BJ (cell line): Measurements from ENCODE around the gene TPRX2. TPM values are rescaled to one million over a fixed set of nuclear protein-coding genes. Genes with fewer than 3 reads are reported as not detected.
"Not testable (repeated sequence)": the region's sequence is repeated elsewhere in the genome, so short reads cannot be mapped to it uniquely, and the experiment has no call there.

Source experiments
- CTCF ChIA-PET: fragments of 350-600 bp; formaldehyde crosslinking; extraction: SDS; loops from one replicate; lab custom pipeline; 2021; ENCODE audit warnings: antibody characterized with exemption, inconsistent platforms; lab: Yijun Ruan, JAX
- POLR2A ChIA-PET: fragments of 300-600 bp; sonication (Branson Sonifier 250); formaldehyde crosslinking; extraction: SDS; loops from one replicate; lab custom pipeline; 2021; ENCODE audit warnings: antibody characterized with exemption; lab: Charles Lee
- DNase-seq: peaks from one replicate; pipeline ENCODE4 v3.0.0-alpha.2; 2011; ENCODE audit warnings: low read depth
- H3K27me3 ChIP-seq: 2 replicates; pipeline ENCODE4 v1.6.0; 2011; ENCODE audit warnings: low read length; ENCODE audit not compliant: control insufficient read depth, insufficient read depth
- H3K36me3 ChIP-seq: 2 replicates; pipeline ENCODE4 v1.5.1; 2011; ENCODE audit warnings: low read length; ENCODE audit not compliant: control insufficient read depth, insufficient read depth
- H3K4me3 ChIP-seq: 2 replicates; pipeline ENCODE4 v1.5.1; 2011; ENCODE audit warnings: low read depth, mild to moderate bottlenecking, control low read depth, low read length
- CTCF ChIP-seq: IDR thresholded peaks from 2 replicates; pipeline ENCODE4 v1.5.1; 2011; ENCODE audit warnings: low read depth, mild to moderate bottlenecking, control low read depth, inconsistent platforms, low read length, moderate library complexity; ENCODE audit not compliant: insufficient read depth
- polyA plus RNA-seq: library from polyadenylated mRNA; depleted of rRNA; stranded (reverse); fragments of >200 nt; gene quantifications from 2 replicates; pipeline ENCODE4 v1.2.3, GENCODE V29; 2011

TPRX2 gene
- polyA plus RNA-seq, 1 experiment = not detected

GRCh38 chr19:47861630-47862029 is 2.6 kb downstream of the TPRX2 start:
- ChIA-PET CTCF (interaction anchor here (1.2 kb wide), 1 partner anchor 71 kb away, joined by 3 read pairs; no protein-coding TSS in a partner anchor), POLR2A (no interaction called here)
- no peak overlapping the region for H3K4me3 ChIP-seq
- no peak for DNase-seq
- TF ChIP-seq CTCF = no peak
- H3K36me3 ChIP-seq = no peaks in the 10 kb centered on the region
- no peaks in the 10 kb centered on the region for H3K27me3 ChIP-seq

- H3K36me3 ChIP-seq = no peaks in the 10 kb centered on the region
- H3K27me3 ChIP-seq = no peaks in the 10 kb centered on the region
- no peak for DNase-seq
- peak; percentile 99 for TF ChIP-seq CTCF
- ChIA-PET POLR2A (no interaction called here), CTCF (interaction anchor here (0.7 to 3.8 kb wide), 18 partner anchors 9 to 98 kb away, joined by 3 to 18 read pairs (median 6); no protein-coding TSS in a partner anchor)
- H3K4me3 ChIP-seq = no peak overlapping the region
Measured at GRCh38 chr19:47863514-47863936, 4.5 kb downstream of the TPRX2 start.

GRCh38 chr19:47865166-47865565 is 6.1 kb downstream of the TPRX2 start:
- no peak for DNase-seq
- TF ChIP-seq CTCF = no peak
- CTCF ChIA-PET = interaction anchor here (0.7 to 3.8 kb wide), 9 partner anchors 9 to 152 kb away, joined by 3 to 18 read pairs (median 10); no protein-coding TSS in a partner anchor
- no peak overlapping the region for H3K4me3 ChIP-seq
- H3K36me3 ChIP-seq = no peaks in the 10 kb centered on the region
- H3K27me3 ChIP-seq = no peaks in the 10 kb centered on the region
- POLR2A ChIA-PET = no interaction called here

- Histone ChIP-seq H3K4me3 (no peak overlapping the region), H3K27me3 (peaks cover 2% of the 10 kb centered on the region; the same call in 1 of the 2 replicates), H3K36me3 (no peaks in the 10 kb centered on the region)
- CTCF ChIA-PET = no interaction called here
- TF ChIP-seq CTCF = no peak
- POLR2A ChIA-PET = no interaction called here
- no peak for DNase-seq
Measured at GRCh38 chr19:47878906-47879305, 19.9 kb downstream of the TPRX2 start.

GRCh38 chr19:47879385-47879784 is 20.4 kb downstream of the TPRX2 start:
- POLR2A ChIA-PET, H3K27me3 ChIP-seq, DNase-seq, H3K36me3 ChIP-seq, H3K4me3 ChIP-seq: not testable (repeated sequence)
- CTCF ChIA-PET = interaction anchor here (2.5 kb wide), 1 partner anchor 11 kb away, joined by 10 read pairs; no protein-coding TSS in a partner anchor

- Histone ChIP-seq H3K27me3 (peaks cover 3% of the 10 kb centered on the region), H3K4me3 (no peak overlapping the region), H3K36me3 (no peaks in the 10 kb centered on the region)
- ChIA-PET CTCF (interaction anchor here (2.5 kb wide), 1 partner anchor 13 kb away, joined by 10 read pairs; no protein-coding TSS in a partner anchor), POLR2A (no interaction called here)
- DNase-seq = no peak
- no peak for TF ChIP-seq CTCF
Measured at GRCh38 chr19:47881757-47882156, 22.7 kb downstream of the TPRX2 start.
